PC-3 (cell line): ENCODE measurements around the gene RIMKLA.

Experiments used
- EZH2 ChIP-seq: fragments of 300-600 bp; sonication (generic); IDR thresholded peaks from one replicate; pipeline ENCODE4 v1.6.1; 2017; ENCODE audit warnings: antibody characterized with exemption, mild to moderate bottlenecking, low read length; ENCODE audit not compliant: unreplicated experiment
- TF ChIP-seq, protein P1 (sequence below): fragments of 300-600 bp; sonication (generic); conservative IDR thresholded peaks from 2 replicates; pipeline ENCODE4 v1.5.1; 2017; ENCODE audit warnings: antibody characterized with exemption, low read depth, mild to moderate bottlenecking, low read length

DNA sequence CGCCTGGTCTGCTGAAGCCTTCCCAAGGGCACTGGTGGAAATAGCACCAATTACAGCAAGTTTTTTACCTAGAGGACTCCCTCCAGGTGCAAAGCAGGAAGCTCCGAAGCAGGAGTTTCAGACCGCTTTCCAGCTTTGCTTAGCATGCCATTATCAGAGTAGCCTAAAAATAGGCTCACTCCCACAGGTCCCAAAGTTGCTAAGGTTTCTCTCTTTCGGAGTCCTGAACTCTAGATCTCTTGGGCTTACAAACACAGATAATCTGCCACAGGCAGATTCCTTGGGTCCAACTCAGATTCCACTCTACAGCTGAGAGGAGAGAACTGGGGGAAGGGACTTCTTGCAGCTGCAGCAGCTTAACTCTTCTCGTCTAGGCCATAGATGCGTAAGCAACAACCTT, 52.8 kb downstream of the RIMKLA start:
- TF ChIP-seq, protein P1, sequence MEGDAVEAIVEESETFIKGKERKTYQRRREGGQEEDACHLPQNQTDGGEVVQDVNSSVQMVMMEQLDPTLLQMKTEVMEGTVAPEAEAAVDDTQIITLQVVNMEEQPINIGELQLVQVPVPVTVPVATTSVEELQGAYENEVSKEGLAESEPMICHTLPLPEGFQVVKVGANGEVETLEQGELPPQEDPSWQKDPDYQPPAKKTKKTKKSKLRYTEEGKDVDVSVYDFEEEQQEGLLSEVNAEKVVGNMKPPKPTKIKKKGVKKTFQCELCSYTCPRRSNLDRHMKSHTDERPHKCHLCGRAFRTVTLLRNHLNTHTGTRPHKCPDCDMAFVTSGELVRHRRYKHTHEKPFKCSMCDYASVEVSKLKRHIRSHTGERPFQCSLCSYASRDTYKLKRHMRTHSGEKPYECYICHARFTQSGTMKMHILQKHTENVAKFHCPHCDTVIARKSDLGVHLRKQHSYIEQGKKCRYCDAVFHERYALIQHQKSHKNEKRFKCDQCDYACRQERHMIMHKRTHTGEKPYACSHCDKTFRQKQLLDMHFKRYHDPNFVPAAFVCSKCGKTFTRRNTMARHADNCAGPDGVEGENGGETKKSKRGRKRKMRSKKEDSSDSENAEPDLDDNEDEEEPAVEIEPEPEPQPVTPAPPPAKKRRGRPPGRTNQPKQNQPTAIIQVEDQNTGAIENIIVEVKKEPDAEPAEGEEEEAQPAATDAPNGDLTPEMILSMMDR = no peak
- no peak for TF ChIP-seq EZH2
